Uterus (tissue), 4 donors: ENCODE results near the gene BTBD9. TPM values are rescaled to one million over a fixed set of nuclear protein-coding genes. Genes with fewer than 3 reads are reported as not detected.

Experiments
- DNase-seq, 2 donors: peaks; one replicate each; pipeline ENCODE4 v3.0.0-alpha.2; 2019 to 2020
- H3K27ac ChIP-seq, 2 donors: fragments of 200-600 bp; sonication (generic); 1 replicate in 1 of 2; 2 replicates in 1 of 2; pipeline ENCODE4 v1.5.1; 2016 to 2018
- H3K27me3 ChIP-seq, 2 donors: fragments of 200-600 bp; sonication (generic); one replicate each; pipeline ENCODE4 v1.5.1; 2018 to 2019; ENCODE audit warnings: control low read depth in 1 of 2
- H3K36me3 ChIP-seq, 2 donors: fragments of 200-600 bp; sonication (generic); one replicate each; pipeline ENCODE4 v1.5.1; 2019; ENCODE audit warnings: control low read depth in 1 of 2
- H3K4me1 ChIP-seq, 2 donors: fragments of 200-600 bp; sonication (generic); one replicate each; pipeline ENCODE4 v1.5.1; 2018 to 2019; ENCODE audit warnings: control low read depth in 1 of 2
- H3K4me3 ChIP-seq, 2 donors: fragments of 200-600 bp; sonication (generic); 1 replicate in 1 of 2; 2 replicates in 1 of 2; pipeline ENCODE4 v1.5.1; 2018 to 2019; ENCODE audit warnings: mild to moderate bottlenecking in 1 of 2
- H3K9me3 ChIP-seq, 2 donors: fragments of 200-600 bp; sonication (generic); one replicate each; pipeline ENCODE4 v1.5.1; 2019; ENCODE audit warnings: control low read depth in 1 of 2
- CTCF ChIP-seq, 4 experiments: fragments of 200-600 bp in 2 of 4; fragments of 450-650 bp in 2 of 4; sonication (generic) in 2 of 4; IDR thresholded peaks; one replicate each; pipeline ENCODE4 v1.5.1; 2016 to 2019; ENCODE audit warnings: antibody characterized with exemption in 4 of 4, mild to moderate bottlenecking in 2 of 4, moderate library complexity in 1 of 4
- POLR2A ChIP-seq, 2 donors: fragments of 450-650 bp; IDR thresholded peaks; one replicate each; pipeline ENCODE4 v1.6.1; 2016; ENCODE audit warnings: antibody characterized with exemption in 2 of 2, mild to moderate bottlenecking in 1 of 2, moderate library complexity in 1 of 2
- intact Hi-C: fragments of 100-400 bp; cut with DNase I; formaldehyde crosslinking; loops from one replicate; pipeline ENCODE4 v1.15.1; 2023; ENCODE audit warnings: low total_unique reads
- total RNA-seq, 4 donors: library from RNA; depleted of rRNA in 3 of 4; stranded (reverse); fragments of >200 nt in 3 of 4; gene quantifications; one replicate each; pipeline versions ENCODE4 v1.1.0 to v1.2.4, GENCODE V29; 2014 to 2023
- donor health status: DM: yes; HTN: yes; CAD: no.

Gene BTBD9
- total RNA-seq, 4 donors from 2014 or later = 10.3 to 50.3 (median 34.4) TPM

- intact Hi-C loops = no loop called here
- no peak for DNase-seq
- Histone ChIP-seq H3K27ac (peak overlapping the region in 1 of 2 donors; percentile 3), H3K36me3 (no peaks in the 10 kb centered on the region), H3K27me3 (no peaks in the 10 kb centered on the region), H3K9me3 (no peaks in the 10 kb centered on the region), H3K4me3 (no peak overlapping the region), H3K4me1 (no peaks in the 10 kb centered on the region)
- TF ChIP-seq POLR2A (IDR thresholded peaks at IDR 0.05) (no peak), CTCF (IDR thresholded peaks at IDR 0.05) (no peak)
Measured at GRCh38 chr6:38262026-38262425, 377.7 kb downstream of the BTBD9 start.

- TF ChIP-seq POLR2A (IDR thresholded peaks at IDR 0.05) = no peak
- no peak for TF ChIP-seq CTCF (IDR thresholded peaks at IDR 0.05)
- Histone ChIP-seq H3K27ac (peak overlapping the region in 1 of 2 donors; percentile 3), H3K36me3 (no peaks in the 10 kb centered on the region), H3K27me3 (no peaks in the 10 kb centered on the region), H3K9me3 (no peaks in the 10 kb centered on the region), H3K4me1 (no peaks in the 10 kb centered on the region), H3K4me3 (no peak overlapping the region)
- no peak for DNase-seq
- intact Hi-C loops = no loop called here
Measured at GRCh38 chr6:38261626-38262025, 378.1 kb downstream of the BTBD9 start.

GRCh38 chr6:38259736-38260135 is 380.0 kb downstream of the BTBD9 start:
- intact Hi-C loops = no loop called here
- Histone ChIP-seq H3K27ac (no peak overlapping the region), H3K4me1 (no peaks in the 10 kb centered on the region), H3K4me3 (no peak overlapping the region), H3K36me3 (no peaks in the 10 kb centered on the region), H3K27me3 (no peaks in the 10 kb centered on the region), H3K9me3 (no peaks in the 10 kb centered on the region)
- TF ChIP-seq CTCF (IDR thresholded peaks at IDR 0.05) = no peak
- no peak for TF ChIP-seq POLR2A (IDR thresholded peaks at IDR 0.05)
- no peak for DNase-seq

GRCh38 chr6:38248500-38249234 is 391.1 kb downstream of the BTBD9 start:
- Histone ChIP-seq H3K27ac (no peak overlapping the region), H3K4me3 (no peak overlapping the region), H3K9me3 (no peaks in the 10 kb centered on the region), H3K36me3 (no peaks in the 10 kb centered on the region), H3K27me3 (no peaks in the 10 kb centered on the region), H3K4me1 (no peaks in the 10 kb centered on the region)
- TF ChIP-seq POLR2A (IDR thresholded peaks at IDR 0.05) (no peak), CTCF (IDR thresholded peaks at IDR 0.05) (no peak)
- DNase-seq = no peak
- intact Hi-C loops = no loop called here

- intact Hi-C loops = no loop called here
- H3K9me3 ChIP-seq = no peaks in the 10 kb centered on the region
- no peaks in the 10 kb centered on the region for H3K36me3 ChIP-seq
- DNase-seq = no peak
- H3K4me3 ChIP-seq = no peak overlapping the region
- H3K4me1 ChIP-seq = no peaks in the 10 kb centered on the region
- no peaks in the 10 kb centered on the region for H3K27me3 ChIP-seq
- no peak overlapping the region for H3K27ac ChIP-seq
- TF ChIP-seq CTCF (IDR thresholded peaks at IDR 0.05) (no peak), POLR2A (IDR thresholded peaks at IDR 0.05) (no peak)
Measured at GRCh38 chr6:38245295-38245694, 394.4 kb downstream of the BTBD9 start.
